Mesenchymal stem cell (in vitro differentiated cells and primary cell): Measurements from ENCODE around the gene SSB.

ENCODE experiments used
- DNase-seq: peaks from one replicate; pipeline ENCODE4 v3.0.0-alpha.2; 2013
- H2AFZ ChIP-seq: one replicate; pipeline ENCODE4 v1.6.1; 2013; ENCODE audit warnings: low read depth, mild to moderate bottlenecking, control low read depth, inconsistent platforms, low read length, moderate library complexity
- H2AK5ac ChIP-seq: 2 replicates; pipeline ENCODE4 v1.6.1; 2013; ENCODE audit warnings: low read length, moderate library complexity, mild to moderate bottlenecking, inconsistent platforms; ENCODE audit not compliant: severe bottlenecking
- H2BK120ac ChIP-seq: one replicate; pipeline ENCODE4 v1.6.1; 2013; ENCODE audit warnings: low read depth, mild to moderate bottlenecking, inconsistent platforms, low read length, moderate library complexity
- H2BK12ac ChIP-seq, 2 experiments: one replicate each; pipeline ENCODE4 v1.6.1; 2013; ENCODE audit warnings: inconsistent platforms in 2 of 2, low read length in 2 of 2, mild to moderate bottlenecking in 2 of 2, moderate library complexity in 2 of 2, control low read depth in 1 of 2
- H2BK15ac ChIP-seq: one replicate; pipeline ENCODE4 v1.6.1; 2013; ENCODE audit warnings: mild to moderate bottlenecking, low read depth, inconsistent platforms; ENCODE audit not compliant: poor library complexity, severe bottlenecking
- H2BK5ac ChIP-seq: 2 replicates; pipeline ENCODE4 v1.6.1; 2013; ENCODE audit warnings: low read depth, mild to moderate bottlenecking, low read length, control low read depth, inconsistent platforms; ENCODE audit not compliant: poor library complexity, severe bottlenecking
- H3K14ac ChIP-seq, 2 experiments: one replicate each; pipeline ENCODE4 v1.6.1; 2013; ENCODE audit warnings: inconsistent platforms in 2 of 2, low read length in 2 of 2, control low read depth in 1 of 2, mild to moderate bottlenecking in 1 of 2, moderate library complexity in 1 of 2
- H3K18ac ChIP-seq, 2 experiments: one replicate each; pipeline ENCODE4 v1.6.1; 2013; ENCODE audit warnings: inconsistent platforms in 2 of 2, low read length in 2 of 2, control low read depth in 1 of 2, low read depth in 1 of 2, mild to moderate bottlenecking in 1 of 2
- H3K23ac ChIP-seq, 2 experiments: one replicate each; pipeline ENCODE4 v1.6.1; 2013; ENCODE audit warnings: inconsistent platforms in 2 of 2, low read length in 2 of 2, mild to moderate bottlenecking in 2 of 2, moderate library complexity in 2 of 2, control low read depth in 1 of 2
- H3K27ac ChIP-seq: 2 replicates; pipeline ENCODE4 v1.5.1; 2013; ENCODE audit warnings: mild to moderate bottlenecking, moderate library complexity, low read length, control low read depth, inconsistent platforms; ENCODE audit not compliant: poor library complexity, severe bottlenecking
- H3K27me3 ChIP-seq, 2 experiments: 2 replicates each; pipeline versions ENCODE4 v1.6.1 to v1.7.0; 2013; ENCODE audit warnings: low read length in 2 of 2, mild to moderate bottlenecking in 2 of 2, moderate library complexity in 2 of 2, control low read depth in 1 of 2, inconsistent platforms in 1 of 2; ENCODE audit not compliant: control insufficient read depth in 1 of 2, insufficient read depth in 1 of 2
- H3K36me3 ChIP-seq, 2 experiments: 2 replicates each; pipeline versions ENCODE4 v1.6.1 to v1.7.0; 2013; ENCODE audit warnings: low read length in 2 of 2, control low read depth in 1 of 2, inconsistent platforms in 1 of 2, low read depth in 1 of 2, mild to moderate bottlenecking in 1 of 2; ENCODE audit not compliant: insufficient read depth in 2 of 2, control insufficient read depth in 1 of 2
- H3K4ac ChIP-seq, 2 experiments: one replicate each; pipeline ENCODE4 v1.6.1; 2013; ENCODE audit warnings: inconsistent platforms in 2 of 2, low read length in 2 of 2, mild to moderate bottlenecking in 2 of 2, moderate library complexity in 2 of 2, control low read depth in 1 of 2, low read depth in 1 of 2
- H3K4me1 ChIP-seq: 2 replicates; pipeline ENCODE4 v1.6.1; 2013; ENCODE audit warnings: low read depth, low read length, control low read depth; ENCODE audit not compliant: control insufficient read depth, insufficient read depth
- H3K4me2 ChIP-seq: 2 replicates; pipeline ENCODE4 v1.6.1; 2013; ENCODE audit warnings: low read length, mild to moderate bottlenecking, inconsistent platforms; ENCODE audit not compliant: poor library complexity, severe bottlenecking
- H3K4me3 ChIP-seq, 2 experiments: 2 replicates each; pipeline versions ENCODE4 v1.5.1 to v1.7.0; 2013; ENCODE audit warnings: low read length in 2 of 2, mild to moderate bottlenecking in 2 of 2, control low read depth in 1 of 2, low read depth in 1 of 2; ENCODE audit not compliant: insufficient read depth in 1 of 2
- H3K79me1 ChIP-seq: replicated peaks from 2 replicates; pipeline ENCODE4 v1.6.1; 2013; ENCODE audit warnings: mild to moderate bottlenecking, control low read depth, low read length, inconsistent platforms; ENCODE audit not compliant: poor library complexity, severe bottlenecking
- H3K9ac ChIP-seq: 2 replicates; pipeline ENCODE4 v1.7.0; 2013; ENCODE audit warnings: mild to moderate bottlenecking, low read length, moderate library complexity
- H3K9me3 ChIP-seq: 2 replicates; pipeline ENCODE4 v1.7.0; 2013; ENCODE audit warnings: mild to moderate bottlenecking, low read length; ENCODE audit not compliant: control insufficient read depth
- H4K8ac ChIP-seq: one replicate; pipeline ENCODE4 v1.6.1; 2013; ENCODE audit warnings: inconsistent platforms, mild to moderate bottlenecking, low read length, moderate library complexity
- H4K91ac ChIP-seq: one replicate; pipeline ENCODE4 v1.6.1; 2013; ENCODE audit warnings: mild to moderate bottlenecking, low read length, inconsistent platforms
- WGBS: methylation state at CpG from one replicate; pipeline ENCODE4 v1.1.7; 2013; ENCODE audit warnings: mixed read lengths; 5-methylcytosine and 5-hydroxymethylcytosine counted together

The SSB gene

DNA sequence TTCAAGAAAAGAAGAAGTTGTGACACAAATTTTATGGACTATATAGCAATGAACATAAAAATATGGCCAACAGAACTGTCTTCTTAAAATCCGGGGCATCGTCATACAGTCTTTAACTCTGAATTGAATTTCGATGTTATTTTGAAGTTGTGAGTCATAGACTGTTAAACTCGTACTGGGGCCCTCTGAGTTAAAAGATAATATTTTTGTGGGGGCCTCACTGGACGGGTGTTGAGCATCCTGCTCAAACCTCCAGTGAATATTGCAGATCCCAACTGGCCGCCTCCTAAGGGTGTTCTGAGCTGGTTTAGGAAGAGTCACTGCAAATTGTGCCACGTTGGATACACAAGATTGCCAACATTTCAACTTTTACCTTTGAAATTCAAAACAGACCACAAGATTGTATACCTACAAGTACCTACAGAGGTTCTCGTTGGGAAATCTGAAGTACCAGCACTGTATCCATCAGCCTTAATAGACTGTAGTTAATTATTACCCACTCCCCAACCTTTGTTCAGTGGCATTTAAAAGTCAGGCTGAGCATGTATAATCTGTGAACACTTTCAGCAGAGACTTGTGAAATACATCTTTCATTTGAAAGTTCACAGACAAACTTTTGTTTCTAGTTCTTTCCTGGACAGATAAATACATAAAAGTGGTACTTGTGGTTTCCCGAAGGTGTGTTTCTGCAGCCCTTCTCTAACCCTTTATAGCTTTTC is 37.3 kb upstream of the SSB start:
- Histone ChIP-seq H3K4me3 (no peak overlapping the region), H2BK12ac (no peak overlapping the region), H3K14ac (no peak overlapping the region), H2BK5ac (no peak overlapping the region), H2BK120ac (no peak overlapping the region), H3K4me2 (no peak overlapping the region), H4K91ac (no peak overlapping the region), H4K8ac (no peak overlapping the region), H3K27ac (peak overlapping the region; percentile 60), H3K79me1 (no peaks in the 10 kb centered on the region), H2BK15ac (no peak overlapping the region), H3K36me3 (no peaks in the 10 kb centered on the region), H3K4ac (no peak overlapping the region), H3K4me1 (peaks cover 3% of the 10 kb centered on the region), H3K9me3 (no peaks in the 10 kb centered on the region), H2AFZ (no peak overlapping the region), H3K18ac (no peak overlapping the region), H2AK5ac (no peak overlapping the region), H3K9ac (no peak overlapping the region), H3K23ac (no peak overlapping the region), H3K27me3 (no peaks in the 10 kb centered on the region)
- WGBS, result 94% methylated on average over 9 of the region's 9 CpGs
- DNase-seq, result no peak

- no peaks in the 10 kb centered on the region for H3K27me3 ChIP-seq
- H3K36me3 ChIP-seq, result no peaks in the 10 kb centered on the region
- no peak overlapping the region for H2AFZ ChIP-seq
- no peaks in the 10 kb centered on the region for H3K79me1 ChIP-seq
- H3K9ac ChIP-seq, result no peak overlapping the region
- no peak overlapping the region for H4K8ac ChIP-seq
- H2BK15ac ChIP-seq, result no peak overlapping the region
- no peak overlapping the region for H2BK120ac ChIP-seq
- 90% methylated on average over 1 of the region's 6 CpGs for WGBS
- H2BK5ac ChIP-seq, result no peak overlapping the region
- H3K27ac ChIP-seq, result no peak overlapping the region
- no peak overlapping the region for H2AK5ac ChIP-seq
- H2BK12ac ChIP-seq, result no peak overlapping the region
- H3K18ac ChIP-seq, result no peak overlapping the region
- H4K91ac ChIP-seq, result no peak overlapping the region
- H3K4me2 ChIP-seq, result no peak overlapping the region
- H3K4me3 ChIP-seq, result no peak overlapping the region
- peaks cover 3% of the 10 kb centered on the region for H3K4me1 ChIP-seq
- H3K14ac ChIP-seq, result no peak overlapping the region
- no peak for DNase-seq
- no peak overlapping the region for H3K23ac ChIP-seq
- no peaks in the 10 kb centered on the region for H3K9me3 ChIP-seq
- H3K4ac ChIP-seq, result no peak overlapping the region
Measured at GRCh38 chr2:169761970-169762292, 36.7 kb upstream of the SSB start.

DNA sequence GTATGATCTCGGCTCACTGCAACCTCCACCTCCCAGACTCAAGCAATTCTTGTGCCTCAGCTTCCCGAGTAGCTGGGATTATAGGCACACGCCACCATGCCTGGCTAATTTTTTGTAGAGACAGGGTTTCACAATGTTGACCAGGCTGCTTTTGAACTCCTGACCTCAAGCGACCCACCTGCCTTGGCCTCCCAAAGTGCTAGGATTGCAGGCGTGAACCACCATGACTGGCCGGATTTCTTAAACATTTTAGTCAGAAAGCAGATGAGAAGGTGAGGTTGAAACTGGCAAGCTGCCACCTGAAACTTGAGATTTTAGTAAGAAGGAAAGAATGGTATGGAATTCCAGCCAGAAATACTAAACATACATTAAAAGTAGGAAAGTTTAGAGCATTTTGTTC is 33.1 kb upstream of the SSB start:
- H2BK5ac ChIP-seq, result no peak overlapping the region
- no peak overlapping the region for H2AFZ ChIP-seq
- no peaks in the 10 kb centered on the region for H3K9me3 ChIP-seq
- no peak overlapping the region for H2BK15ac ChIP-seq
- H3K14ac ChIP-seq, result no peak overlapping the region
- H3K79me1 ChIP-seq, result no peaks in the 10 kb centered on the region
- H3K4me3 ChIP-seq, result no peak overlapping the region
- H2BK120ac ChIP-seq, result no peak overlapping the region
- no peak overlapping the region for H3K27ac ChIP-seq
- no peak overlapping the region for H4K91ac ChIP-seq
- H3K4me1 ChIP-seq, result peaks cover 3% of the 10 kb centered on the region
- H3K27me3 ChIP-seq, result peaks cover 0 to 19% of the 10 kb centered on the region in 2 experiments
- no peak overlapping the region for H3K4ac ChIP-seq
- no peak overlapping the region for H4K8ac ChIP-seq
- H2BK12ac ChIP-seq, result no peak overlapping the region
- no peak overlapping the region for H3K9ac ChIP-seq
- H2AK5ac ChIP-seq, result no peak overlapping the region
- H3K23ac ChIP-seq, result no peak overlapping the region
- no peak overlapping the region for H3K4me2 ChIP-seq
- WGBS, result 92% methylated on average over 6 of the region's 6 CpGs
- no peaks in the 10 kb centered on the region for H3K36me3 ChIP-seq
- H3K18ac ChIP-seq, result no peak overlapping the region
- DNase-seq, result no peak

- Histone ChIP-seq H4K8ac (no peak overlapping the region), H3K27ac (no peak overlapping the region), H3K4me2 (no peak overlapping the region), H3K4me1 (peaks cover 3% of the 10 kb centered on the region), H3K4ac (no peak overlapping the region), H2BK15ac (no peak overlapping the region), H3K23ac (no peak overlapping the region), H3K14ac (no peak overlapping the region), H2BK5ac (no peak overlapping the region), H2AK5ac (no peak overlapping the region), H3K79me1 (no peaks in the 10 kb centered on the region), H3K27me3 (peaks cover 0 to 19% of the 10 kb centered on the region in 2 experiments), H4K91ac (no peak overlapping the region), H3K4me3 (no peak overlapping the region), H3K9me3 (no peaks in the 10 kb centered on the region), H2BK120ac (no peak overlapping the region), H2AFZ (no peak overlapping the region), H3K9ac (no peak overlapping the region), H3K18ac (no peak overlapping the region), H3K36me3 (no peaks in the 10 kb centered on the region), H2BK12ac (no peak overlapping the region)
- 55% methylated on average over 11 of the region's 12 CpGs for WGBS
- peak; percentile 53 for DNase-seq
Measured at GRCh38 chr2:169767243-169767888, 31.3 kb upstream of the SSB start.
